LNCAP (cell line): ENCODE data around the gene CAMKMT.

ENCODE experiments used
- TF ChIP-seq, protein P1 (sequence below): fragments of 450-650 bp; IDR thresholded peaks from 2 replicates; pipeline ENCODE4 v1.5.1; 2017; ENCODE audit warnings: mild to moderate bottlenecking

CAMKMT gene

DNA sequence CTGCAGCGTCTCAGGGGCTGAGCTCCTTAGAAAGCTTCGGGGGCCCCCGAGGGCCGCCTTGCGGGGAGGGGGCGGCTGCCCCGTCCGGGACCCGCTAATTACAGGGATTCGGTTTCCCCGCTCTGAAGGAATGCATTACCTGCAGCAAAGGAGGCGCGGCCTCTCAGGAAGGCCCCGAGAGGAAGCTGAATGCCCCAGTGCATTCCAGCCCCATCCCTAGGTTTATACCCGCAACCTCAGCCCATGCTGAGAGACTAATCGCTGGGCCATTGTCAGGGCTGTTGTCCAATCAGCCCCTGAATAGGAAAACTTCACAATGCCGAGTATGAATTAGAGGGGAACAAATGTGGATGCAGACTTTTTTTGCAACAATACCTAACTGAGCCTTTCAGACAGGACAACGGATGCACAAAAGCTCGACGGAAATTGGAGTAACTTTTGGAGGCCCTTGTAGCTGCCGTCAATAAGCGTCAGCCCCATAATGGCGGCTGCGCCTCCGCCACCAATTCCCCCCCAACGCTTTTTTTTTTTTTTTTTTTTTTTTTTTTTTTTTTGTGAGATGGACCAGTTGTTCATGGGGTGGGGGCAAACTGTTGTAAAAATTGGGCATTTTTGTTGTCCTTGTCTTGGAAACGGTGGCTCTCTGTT is 441.2 kb downstream of the CAMKMT start:
- TF ChIP-seq, protein P1, sequence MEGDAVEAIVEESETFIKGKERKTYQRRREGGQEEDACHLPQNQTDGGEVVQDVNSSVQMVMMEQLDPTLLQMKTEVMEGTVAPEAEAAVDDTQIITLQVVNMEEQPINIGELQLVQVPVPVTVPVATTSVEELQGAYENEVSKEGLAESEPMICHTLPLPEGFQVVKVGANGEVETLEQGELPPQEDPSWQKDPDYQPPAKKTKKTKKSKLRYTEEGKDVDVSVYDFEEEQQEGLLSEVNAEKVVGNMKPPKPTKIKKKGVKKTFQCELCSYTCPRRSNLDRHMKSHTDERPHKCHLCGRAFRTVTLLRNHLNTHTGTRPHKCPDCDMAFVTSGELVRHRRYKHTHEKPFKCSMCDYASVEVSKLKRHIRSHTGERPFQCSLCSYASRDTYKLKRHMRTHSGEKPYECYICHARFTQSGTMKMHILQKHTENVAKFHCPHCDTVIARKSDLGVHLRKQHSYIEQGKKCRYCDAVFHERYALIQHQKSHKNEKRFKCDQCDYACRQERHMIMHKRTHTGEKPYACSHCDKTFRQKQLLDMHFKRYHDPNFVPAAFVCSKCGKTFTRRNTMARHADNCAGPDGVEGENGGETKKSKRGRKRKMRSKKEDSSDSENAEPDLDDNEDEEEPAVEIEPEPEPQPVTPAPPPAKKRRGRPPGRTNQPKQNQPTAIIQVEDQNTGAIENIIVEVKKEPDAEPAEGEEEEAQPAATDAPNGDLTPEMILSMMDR, result no peak

DNA sequence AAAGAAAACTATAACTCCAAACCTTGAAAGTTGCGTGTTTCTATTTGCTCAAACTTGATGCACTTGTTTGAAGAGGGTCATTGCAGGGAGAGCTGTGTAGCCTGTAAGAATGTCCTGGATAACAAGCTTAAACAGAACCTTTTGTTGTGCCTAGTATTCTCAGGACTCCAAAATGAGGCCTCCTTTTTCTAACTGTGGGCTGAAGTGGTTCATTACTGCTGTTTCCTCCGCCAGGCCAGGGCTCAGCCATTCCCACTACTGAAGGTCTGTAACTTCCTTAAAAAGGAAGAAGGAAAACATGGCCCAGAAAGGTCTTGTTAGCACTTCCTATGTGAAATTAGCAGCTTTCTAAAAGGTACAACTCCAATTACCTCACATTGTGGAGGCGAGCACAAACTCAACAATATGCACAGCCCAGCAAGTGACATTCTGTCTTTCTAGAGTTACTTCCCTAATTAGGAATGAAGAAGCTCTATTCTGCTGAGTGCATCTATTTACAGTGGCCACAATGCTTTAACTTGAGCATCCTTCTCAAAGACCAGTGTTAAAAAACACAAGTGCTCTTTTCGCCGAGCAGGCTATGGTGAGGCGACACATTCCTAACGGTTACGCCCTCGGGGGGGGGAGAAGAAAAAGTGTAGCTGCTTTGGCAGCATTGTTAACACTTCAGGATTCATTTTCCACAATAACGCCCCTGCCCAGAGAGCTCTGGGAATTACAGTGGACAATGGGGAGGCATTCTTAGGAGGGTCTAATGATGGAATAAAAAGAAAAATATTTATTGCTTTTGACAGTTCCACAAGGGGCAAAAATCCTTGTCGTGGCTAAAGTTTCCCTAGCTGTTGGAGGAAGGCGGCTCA is 442.9 kb downstream of the CAMKMT start:
- TF ChIP-seq, protein P1, result no peak

DNA sequence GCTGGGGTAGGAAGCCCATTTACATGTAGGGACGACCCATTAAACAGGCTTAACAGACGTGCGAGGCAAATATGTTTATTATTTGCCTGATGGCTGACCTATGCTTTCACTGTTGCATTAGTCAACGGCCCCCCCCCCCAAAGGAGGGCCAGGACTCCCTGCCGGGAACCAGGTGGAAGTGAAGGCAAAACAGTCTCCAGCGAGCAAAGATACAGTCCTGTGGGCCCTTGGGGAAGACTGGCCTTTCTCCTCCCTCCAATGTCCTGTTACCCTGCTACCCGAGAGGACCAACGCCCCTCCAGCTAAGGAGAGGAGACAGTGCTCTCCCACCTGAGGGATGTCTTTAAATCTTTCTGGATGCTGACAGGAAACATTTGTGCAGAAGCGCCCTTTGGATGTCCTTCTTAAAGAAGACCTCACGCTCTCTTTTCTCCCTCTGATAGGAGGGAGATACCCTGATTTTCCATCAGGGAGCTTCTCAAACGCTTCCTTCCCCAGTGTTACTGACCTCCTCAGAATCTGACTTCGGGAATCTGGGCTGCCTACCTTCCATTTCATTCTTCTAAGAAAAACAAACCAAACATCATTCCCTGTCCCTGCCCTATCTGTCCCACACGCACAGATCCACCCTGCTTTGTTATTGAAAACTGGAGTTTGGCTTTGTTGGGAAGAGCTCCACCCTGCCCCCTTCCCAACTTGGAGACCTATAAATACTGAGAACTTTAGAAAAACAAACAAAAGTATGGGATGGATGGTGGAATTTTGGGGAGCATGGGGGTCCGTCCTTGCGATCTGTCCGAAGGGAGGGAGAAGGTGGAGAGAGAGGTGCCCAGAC is 443.9 kb downstream of the CAMKMT start:
- TF ChIP-seq, protein P1, result no peak

DNA sequence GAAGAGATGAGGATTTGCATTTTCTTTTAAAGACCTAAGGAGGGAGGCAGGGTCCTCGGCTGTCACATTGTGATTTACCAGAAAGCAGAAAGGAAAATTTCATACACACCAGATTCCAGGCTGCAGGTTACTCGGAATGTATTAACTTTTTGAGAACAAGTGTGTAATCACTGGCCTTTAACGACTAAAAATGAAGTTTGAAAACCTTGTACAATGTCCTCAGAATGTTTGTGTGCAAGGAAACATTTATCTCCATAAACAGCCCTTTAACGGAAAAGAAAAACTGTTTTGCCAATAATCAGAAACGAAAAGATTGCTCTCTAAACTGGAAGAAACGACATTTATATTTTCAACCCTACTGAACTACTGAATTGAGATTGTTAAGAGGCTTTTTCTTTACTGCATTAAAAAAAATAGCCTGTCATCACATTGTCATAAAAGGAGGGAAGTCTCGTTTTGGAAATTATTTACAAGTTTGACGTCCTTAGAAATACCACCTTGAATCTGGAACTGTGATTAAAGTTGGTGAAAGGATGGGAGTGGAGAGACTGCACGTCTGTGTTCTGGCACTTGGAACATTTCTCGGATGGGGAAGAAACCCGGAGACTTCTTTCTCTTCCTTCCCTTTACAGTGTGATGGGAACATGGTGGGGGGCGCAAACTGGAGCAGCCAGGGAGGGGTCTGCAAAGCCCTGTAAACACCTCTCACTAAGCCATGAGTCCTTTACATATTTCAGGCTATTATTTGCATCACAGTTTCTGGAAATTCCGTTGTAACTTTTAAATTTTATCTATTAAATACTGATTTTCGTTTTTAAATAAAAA is 445.7 kb downstream of the CAMKMT start:
- TF ChIP-seq, protein P1, result no peak

DNA sequence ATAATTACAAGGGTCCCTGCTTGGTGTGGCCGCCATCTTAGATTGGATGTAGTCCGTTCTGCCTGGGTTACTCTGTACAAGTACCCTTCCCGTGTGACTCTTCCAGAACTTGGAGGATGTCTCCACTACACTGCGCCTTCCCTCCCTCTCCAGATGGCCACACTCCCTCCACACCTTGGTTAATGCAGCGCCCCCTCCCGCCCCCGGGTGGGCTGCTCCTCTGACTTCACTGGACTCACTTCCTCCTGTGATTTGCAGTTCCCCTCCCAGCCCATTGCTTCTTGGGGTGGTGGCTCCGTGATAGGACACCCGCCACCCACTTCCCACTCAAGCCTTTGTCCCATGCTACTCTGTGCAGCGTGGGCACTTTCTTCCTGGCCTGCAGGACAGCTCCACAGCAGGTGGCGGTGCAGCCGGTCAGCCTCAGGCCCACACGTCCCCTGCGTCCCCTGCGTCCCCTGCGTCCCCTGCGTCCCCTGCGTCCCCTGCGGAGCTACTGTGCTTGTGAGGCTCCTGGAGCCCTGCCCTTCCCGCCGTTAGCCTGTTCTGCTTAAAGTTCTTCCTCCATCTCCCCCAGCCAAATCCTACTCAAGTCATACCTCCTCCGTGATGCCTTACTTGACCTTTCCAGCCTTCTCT is 449.3 kb downstream of the CAMKMT start:
- TF ChIP-seq, protein P1, result no peak

DNA sequence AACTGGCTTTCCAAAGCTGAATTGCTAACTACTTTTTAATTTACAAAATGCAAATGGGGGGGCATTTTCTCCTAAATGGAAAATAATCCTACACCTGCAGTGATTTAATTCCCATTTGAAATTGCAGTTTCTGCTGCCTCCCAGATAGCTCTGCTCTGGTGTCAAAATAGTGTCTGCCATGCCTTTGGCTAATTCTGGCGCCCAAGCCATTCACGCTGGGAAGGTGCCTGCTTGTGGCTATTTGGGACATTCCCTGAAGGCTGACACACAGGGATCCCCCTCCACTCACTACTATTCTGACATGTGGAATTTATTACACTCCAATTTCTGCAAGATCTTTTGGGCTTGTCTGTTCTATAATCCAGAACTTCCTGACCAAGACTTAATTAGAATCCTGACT is 451.4 kb downstream of the CAMKMT start:
- TF ChIP-seq, protein P1, result no peak
